ENCODE data around the gene PACRG. TPM values are rescaled to one million over a fixed set of nuclear protein-coding genes. Genes with fewer than 3 reads are reported as not detected.

Gene PACRG
- total and polyA plus RNA-seq, 2 of the 13 experiments (the other 11 are each of a cell fraction or from before 2014, with no cell fraction given): 0.13 TPM; not detected in 1

GRCh38 chr6:163180874-163181541 is 453.2 kb downstream of the PACRG start (continued):
- TF ChIP-seq CREB3 (CRISPR knock-in tag; IDR thresholded peaks at IDR 0.05) (no peak), CC2D1A (CRISPR knock-in tag; IDR thresholded peaks at IDR 0.05) (no peak), CENPX (CRISPR knock-in tag; IDR thresholded peaks at IDR 0.05) (no peak), SIX1 (CRISPR knock-in tag; IDR thresholded peaks at IDR 0.05; ENCODE audit: borderline replicate concordance) (peak; percentile 52; the same call in 1 of the 2 replicates), NKX3-1 (CRISPR knock-in tag; IDR thresholded peaks at IDR 0.05) (no peak), JARID2 (CRISPR knock-in tag; IDR thresholded peaks at IDR 0.05; ENCODE audit: insufficient replicate concordance) (peak; percentile 62), NR2F1 (CRISPR knock-in tag; IDR thresholded peaks at IDR 0.05) (peak; percentile 83 to 87; a peak in 3 of 4 replicates), ZNF616 (CRISPR knock-in tag; IDR thresholded peaks at IDR 0.05; ENCODE audit: low read depth) (0 out of 2 replicates have a peak, but pooled peaks have one; percentile 64), ZNF33A (CRISPR knock-in tag; IDR thresholded peaks at IDR 0.05; ENCODE audit: borderline replicate concordance) (peak; percentile 52; the same call in 1 of the 2 replicates), ZNF557 (CRISPR knock-in tag; IDR thresholded peaks at IDR 0.05) (no peak), REXO4 (CRISPR knock-in tag; IDR thresholded peaks at IDR 0.05; ENCODE audit: borderline replicate concordance) (no peak), ATRX (CRISPR knock-in tag; IDR thresholded peaks at IDR 0.05; ENCODE audit: borderline replicate concordance) (no peak), ZSCAN29 (CRISPR knock-in tag; conservative IDR thresholded peaks at IDR 0.05) (no peak; the same call in 1 of the 2 replicates), ZKSCAN1 (IDR thresholded peaks at IDR 0.05; ENCODE audit: low read length) (peak; percentile 67; the same call in 1 of the 2 replicates), ZNF121 (CRISPR knock-in tag; IDR thresholded peaks at IDR 0.05) (no peak), KDM6A (CRISPR knock-in tag; IDR thresholded peaks at IDR 0.05; ENCODE audit: low read depth) (peak; percentile 50; the same call in 1 of the 2 replicates), ZNF607 (CRISPR knock-in tag; IDR thresholded peaks at IDR 0.05; ENCODE audit: borderline replicate concordance) (peak; percentile 19; the same call in 1 of the 2 replicates), RFX5 (IDR thresholded peaks at IDR 0.05; ENCODE audit: low read depth, low read length) (no peak), ZNF101 (CRISPR knock-in tag; IDR thresholded peaks at IDR 0.05; ENCODE audit: borderline replicate concordance, low read depth) (no peak), NR1H2 (CRISPR knock-in tag; IDR thresholded peaks at IDR 0.05; ENCODE audit: borderline replicate concordance, low read depth) (no peak), ZNF710 (CRISPR knock-in tag; IDR thresholded peaks at IDR 0.05; ENCODE audit: borderline replicate concordance) (peak; percentile 90; the same call in 1 of the 2 replicates), ETS1 (CRISPR knock-in tag; IDR thresholded peaks at IDR 0.05) (no peak), GTF2F1 (IDR thresholded peaks at IDR 0.05; ENCODE audit: low read length) (no peak), ZNF350 (CRISPR knock-in tag; IDR thresholded peaks at IDR 0.05; ENCODE audit: borderline replicate concordance, low read depth) (peak; percentile 88), FOXC1 (CRISPR knock-in tag; IDR thresholded peaks at IDR 0.05; ENCODE audit: borderline replicate concordance) (peak; percentile 93), ZNF891 (CRISPR knock-in tag; IDR thresholded peaks at IDR 0.05) (peak; percentile 85), RBM22 (optimal IDR thresholded peaks at IDR 0.05; ENCODE audit: low read length) (no peak), NFIC (IDR thresholded peaks at IDR 0.05; ENCODE audit: low read length) (no peak)
